Endothelial cell of umbilical vein (primary cell): ENCODE results near the gene CTLA4. TPM values are rescaled to one million over a fixed set of nuclear protein-coding genes. Genes with fewer than 3 reads are reported as not detected.

Source experiments
- BruUV-seq: library from RNA; stranded (reverse); fragments of 400-500 nt; replicated peaks from 2 replicates; lab custom pipeline; 2021; lab: Mats Ljungman, UMichigan
- CTCF ChIA-PET: fragments of 300-600, 350-600 bp; sonication (Branson Sonifier 250); formaldehyde crosslinking; loops from one replicate; lab custom pipeline; 2021; ENCODE audit warnings: antibody characterized with exemption, inconsistent platforms; lab: Charles Lee
- POLR2A ChIA-PET: fragments of 300-600, 350-600 bp; sonication (Branson Sonifier 250); formaldehyde crosslinking; loops from one replicate; lab custom pipeline; 2021; ENCODE audit warnings: antibody characterized with exemption, inconsistent platforms; lab: Charles Lee
- DNase-seq: peaks from one replicate; pipeline ENCODE4 v3.0.0-alpha.2; 2011; ENCODE audit warnings: low read depth, low spot score
- FAIRE-seq: peaks from 2 replicates; lab custom pipeline; 2011; peaks lifted over from hg19 to GRCh38; lab: Jason Lieb, UNC
- H2AFZ ChIP-seq: 2 replicates; pipeline ENCODE4 v1.6.0; 2012; ENCODE audit warnings: low read depth, low read length, control low read depth, inconsistent platforms
- H3K27ac ChIP-seq: 2 replicates; pipeline ENCODE4 v1.5.1; 2011; ENCODE audit warnings: low read depth, mild to moderate bottlenecking, control low read depth, low read length, moderate library complexity; ENCODE audit not compliant: insufficient read depth
- H3K27me3 ChIP-seq, 2 experiments: 2 replicates each; pipeline versions ENCODE4 v1.6.0 to v1.6.1; 2011; ENCODE audit warnings: low read length in 2 of 2, mixed read lengths in 1 of 2; ENCODE audit not compliant: control insufficient read depth in 2 of 2, insufficient read depth in 2 of 2
- H3K36me3 ChIP-seq, 2 experiments: 2 replicates in 1 of 2; 3 replicates in 1 of 2; pipeline ENCODE4 v1.5.1; 2011; ENCODE audit warnings: low read length in 2 of 2, mild to moderate bottlenecking in 1 of 2, moderate library complexity in 1 of 2; ENCODE audit not compliant: control insufficient read depth in 2 of 2, insufficient read depth in 2 of 2; ENCODE audit errors: extremely low read depth in 1 of 2
- H3K4me1 ChIP-seq: 3 replicates; pipeline ENCODE4 v1.5.1; 2011; ENCODE audit warnings: mild to moderate bottlenecking, low read length; ENCODE audit not compliant: control insufficient read depth, insufficient read depth; ENCODE audit errors: extremely low read depth
- H3K4me2 ChIP-seq: 2 replicates; pipeline ENCODE4 v1.6.1; 2011; ENCODE audit warnings: low read length, control low read depth, mixed read lengths; ENCODE audit not compliant: insufficient read depth
- H3K4me3 ChIP-seq, 3 experiments: fragments of 200-600 bp in 1 of 3; sonication (generic), shearing (Covaris generic) in 1 of 3; replicated peaks in 1 of 3; 2 replicates each; pipeline ENCODE4 v1.5.1; 2011 to 2016; ENCODE audit warnings: control low read depth in 3 of 3, low read length in 3 of 3, mild to moderate bottlenecking in 2 of 3, inconsistent platforms in 1 of 3, low read depth in 1 of 3, moderate library complexity in 1 of 3; ENCODE audit not compliant: insufficient read depth in 1 of 3
- H3K79me2 ChIP-seq: 2 replicates; pipeline ENCODE4 v1.6.0; 2012; ENCODE audit warnings: low read length, inconsistent platforms; ENCODE audit not compliant: control insufficient read depth, insufficient read depth
- H3K9ac ChIP-seq: replicated peaks from 2 replicates; pipeline ENCODE3; 2011; ENCODE audit warnings: low read length, control low read depth; ENCODE audit not compliant: insufficient read depth; ENCODE audit errors: extremely low read depth
- H3K9me1 ChIP-seq: replicated peaks from 3 replicates; pipeline ENCODE4 v1.6.0; 2011; ENCODE audit warnings: mild to moderate bottlenecking, low read length; ENCODE audit not compliant: control insufficient read depth, insufficient read depth; ENCODE audit errors: extremely low read depth
- H3K9me3 ChIP-seq: replicated peaks from 2 replicates; pipeline ENCODE4 v1.5.1; 2012; ENCODE audit warnings: low read length, inconsistent platforms; ENCODE audit not compliant: control insufficient read depth, insufficient read depth
- H4K20me1 ChIP-seq: replicated peaks from 2 replicates; pipeline ENCODE3; 2011; ENCODE audit warnings: mild to moderate bottlenecking, low read length; ENCODE audit not compliant: control insufficient read depth, insufficient read depth; ENCODE audit errors: extremely low read depth
- EZH2 ChIP-seq: IDR thresholded peaks from 2 replicates; pipeline ENCODE4 v1.6.1; 2012; ENCODE audit warnings: borderline replicate concordance, low read depth, mild to moderate bottlenecking, moderate library complexity, low read length, inconsistent platforms; ENCODE audit not compliant: severe bottlenecking
- FOS ChIP-seq: IDR thresholded peaks from 2 replicates; pipeline ENCODE4 v1.6.1; 2011; ENCODE audit warnings: mild to moderate bottlenecking, low read length, moderate library complexity, borderline replicate concordance; ENCODE audit not compliant: insufficient read depth
- GATA2 ChIP-seq: IDR thresholded peaks from 2 replicates; pipeline ENCODE4 v1.7.0; 2011; ENCODE audit warnings: low read depth, mild to moderate bottlenecking, moderate library complexity, mixed read lengths, low read length; ENCODE audit not compliant: insufficient read length, insufficient read depth
- JUN ChIP-seq: IDR thresholded peaks from 2 replicates; pipeline ENCODE4 v1.6.1; 2011; ENCODE audit warnings: borderline replicate concordance, low read depth; ENCODE audit not compliant: insufficient read length, insufficient read depth
- MYC ChIP-seq: IDR thresholded peaks from one replicate; pipeline ENCODE4 v1.6.1; 2011; ENCODE audit warnings: mild to moderate bottlenecking, low read depth, low read length
- POLR2A ChIP-seq: IDR thresholded peaks from 2 replicates; pipeline ENCODE4 v1.6.1; 2012; ENCODE audit warnings: low read depth, mild to moderate bottlenecking, control low read depth, low read length
- POLR2AphosphoS5 ChIP-seq: IDR thresholded peaks from 2 replicates; pipeline ENCODE4 v1.6.1; 2012; ENCODE audit warnings: low read depth, mild to moderate bottlenecking, control low read depth, low read length, moderate library complexity; ENCODE audit not compliant: insufficient read depth
- dilution Hi-C: fragments of 300-500 bp; cut with MboI; formaldehyde crosslinking; loops from one replicate; pipeline ENCODE4 v1.15.0; 2019; ENCODE audit warnings: low sequenced_read_pairs; ENCODE audit not compliant: extremely low pct_ligation_motif_present
- intact Hi-C: fragments of 100-400 bp; cut with micrococcal nuclease; formaldehyde crosslinking; loops from one replicate; pipeline ENCODE4 v1.10.0; 2022
- polyA plus RNA-seq, 4 experiments: library from polyadenylated mRNA; depleted of rRNA in 3 of 4; stranded (reverse) in 3 of 4; unstranded in 1 of 4; fragments of >200 nt; gene quantifications; 2 replicates each; pipeline versions ENCODE4 v1.2.1 to v1.2.3, GENCODE V29; 2011 to 2012; ENCODE audit warnings: missing spikeins in 1 of 4
- total RNA-seq: library from RNA; stranded (reverse); gene quantifications from 2 replicates; pipeline ENCODE4 v1.2.3, GENCODE V29; 2021
- TF ChIP-seq, protein P1 (sequence below): IDR thresholded peaks from 2 replicates; pipeline ENCODE4 v1.6.1; 2011; ENCODE audit not compliant: insufficient read depth, insufficient read length
- TF ChIP-seq, protein P2 (sequence below), 2 donors: IDR thresholded peaks; 1 replicate in 1 of 2; 2 replicates in 1 of 2; pipeline ENCODE4 v1.5.1; 2011; ENCODE audit warnings: low read length in 2 of 2, mild to moderate bottlenecking in 2 of 2, moderate library complexity in 2 of 2, control low read depth in 1 of 2, inconsistent platforms in 1 of 2, low read depth in 1 of 2; ENCODE audit not compliant: insufficient read depth in 1 of 2; ENCODE audit errors: extremely low read depth in 1 of 2

CTLA4 gene
- total and polyA plus RNA-seq, 2 donors (not counting 3 experiments of a cell fraction or from before 2014, with no cell fraction given), result not detected

DNA sequence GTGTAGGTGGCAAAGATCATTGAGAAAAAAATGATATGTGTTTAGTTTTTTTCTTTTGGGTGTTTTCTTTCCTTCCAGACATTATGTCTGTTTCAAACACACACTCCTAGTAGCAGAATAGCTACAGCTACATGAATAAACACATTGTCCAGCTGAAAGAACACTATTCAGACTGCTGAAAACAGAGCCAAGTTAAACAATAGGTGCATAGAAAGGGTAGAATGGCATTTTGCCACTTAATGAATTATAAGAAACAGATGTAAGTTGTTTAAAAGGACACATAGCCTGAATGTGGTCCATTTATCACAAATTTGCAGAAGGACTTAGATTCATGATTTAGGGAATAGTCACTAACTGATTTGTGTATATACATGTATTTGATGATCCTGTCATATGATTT lies 20.1 kb downstream of the CTLA4 start:
- Histone ChIP-seq H3K27me3 (peaks cover 7 to 12% of the 10 kb centered on the region in 2 experiments), H3K27ac (no peak overlapping the region), H4K20me1 (no peaks in the 10 kb centered on the region), H3K9me3 (no peaks in the 10 kb centered on the region), H3K9me1 (no peaks in the 10 kb centered on the region), H3K4me2 (no peak overlapping the region), H3K79me2 (no peaks in the 10 kb centered on the region), H3K36me3 (no peaks in the 10 kb centered on the region), H3K9ac (no peak overlapping the region), H3K4me1 (no peaks in the 10 kb centered on the region), H3K4me3 (no peak overlapping the region), H2AFZ (no peak overlapping the region)
- no TSS peak for BruUV-seq
- peak; percentile 65 for DNase-seq
- FAIRE-seq, result no peak
- ChIA-PET POLR2A (no interaction called here), CTCF (interaction anchor here (1.3 to 2.2 kb wide), 3 partner anchors 9 to 22 kb away, joined by 3 to 5 read pairs (median 5); no protein-coding TSS in a partner anchor)
- dilution Hi-C loops (no loop called here), intact Hi-C loops (no loop called here)
- TF ChIP-seq FOS, result no peak
- TF ChIP-seq MYC, result no peak
- TF ChIP-seq EZH2, result no peak
- TF ChIP-seq, protein P1, sequence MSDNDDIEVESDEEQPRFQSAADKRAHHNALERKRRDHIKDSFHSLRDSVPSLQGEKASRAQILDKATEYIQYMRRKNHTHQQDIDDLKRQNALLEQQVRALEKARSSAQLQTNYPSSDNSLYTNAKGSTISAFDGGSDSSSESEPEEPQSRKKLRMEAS, result no peak
- TF ChIP-seq, protein P2, sequence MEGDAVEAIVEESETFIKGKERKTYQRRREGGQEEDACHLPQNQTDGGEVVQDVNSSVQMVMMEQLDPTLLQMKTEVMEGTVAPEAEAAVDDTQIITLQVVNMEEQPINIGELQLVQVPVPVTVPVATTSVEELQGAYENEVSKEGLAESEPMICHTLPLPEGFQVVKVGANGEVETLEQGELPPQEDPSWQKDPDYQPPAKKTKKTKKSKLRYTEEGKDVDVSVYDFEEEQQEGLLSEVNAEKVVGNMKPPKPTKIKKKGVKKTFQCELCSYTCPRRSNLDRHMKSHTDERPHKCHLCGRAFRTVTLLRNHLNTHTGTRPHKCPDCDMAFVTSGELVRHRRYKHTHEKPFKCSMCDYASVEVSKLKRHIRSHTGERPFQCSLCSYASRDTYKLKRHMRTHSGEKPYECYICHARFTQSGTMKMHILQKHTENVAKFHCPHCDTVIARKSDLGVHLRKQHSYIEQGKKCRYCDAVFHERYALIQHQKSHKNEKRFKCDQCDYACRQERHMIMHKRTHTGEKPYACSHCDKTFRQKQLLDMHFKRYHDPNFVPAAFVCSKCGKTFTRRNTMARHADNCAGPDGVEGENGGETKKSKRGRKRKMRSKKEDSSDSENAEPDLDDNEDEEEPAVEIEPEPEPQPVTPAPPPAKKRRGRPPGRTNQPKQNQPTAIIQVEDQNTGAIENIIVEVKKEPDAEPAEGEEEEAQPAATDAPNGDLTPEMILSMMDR (IDR thresholded peaks at IDR 0.05; ENCODE audit: extremely low read depth in 1 of 2, insufficient read depth in 1 of 2, low read depth in 1 of 2, low read length in 2 of 2), result no peak
- TF ChIP-seq JUN, result no peak
- TF ChIP-seq POLR2AphosphoS5, result no peak
- TF ChIP-seq GATA2, result no peak
- TF ChIP-seq POLR2A, result no peak
